ENCODE measurements around the gene AGBL5. TPM values are rescaled to one million over a fixed set of nuclear protein-coding genes. Genes with fewer than 3 reads are reported as not detected.

The AGBL5 gene
- total and polyA plus RNA-seq, 2 donors (not counting 1 experiment from before 2014, with no cell fraction given) = 19.8 to 20.9 TPM

DNA sequence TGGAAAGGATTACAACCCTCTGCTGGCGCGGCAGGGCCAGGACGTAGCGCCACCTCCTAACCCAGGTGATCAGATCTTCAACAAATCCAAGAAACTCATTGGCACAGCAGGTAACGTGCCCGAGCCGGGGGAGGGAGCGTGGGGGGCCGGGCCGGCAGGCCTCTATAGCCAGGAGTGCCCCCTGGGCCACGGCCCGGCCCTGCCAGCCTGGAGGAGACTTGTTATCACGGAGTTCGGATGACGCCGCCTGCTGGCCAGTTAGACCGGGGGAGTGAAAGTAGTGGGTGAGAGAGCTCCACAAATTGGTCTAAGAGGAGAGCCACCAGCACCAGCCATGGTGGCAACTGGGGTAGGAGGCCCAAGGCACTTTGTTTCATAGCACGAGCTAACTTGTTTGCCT lies 27.3 kb upstream of the AGBL5 start:
- DNase-seq (ENCODE audit: low read depth in 2 of 2) = no peak
- no peak for TF ChIP-seq EZH2 (IDR thresholded peaks at IDR 0.05; ENCODE audit: low read length, missing control alignments)
- TF ChIP-seq, protein P1, sequence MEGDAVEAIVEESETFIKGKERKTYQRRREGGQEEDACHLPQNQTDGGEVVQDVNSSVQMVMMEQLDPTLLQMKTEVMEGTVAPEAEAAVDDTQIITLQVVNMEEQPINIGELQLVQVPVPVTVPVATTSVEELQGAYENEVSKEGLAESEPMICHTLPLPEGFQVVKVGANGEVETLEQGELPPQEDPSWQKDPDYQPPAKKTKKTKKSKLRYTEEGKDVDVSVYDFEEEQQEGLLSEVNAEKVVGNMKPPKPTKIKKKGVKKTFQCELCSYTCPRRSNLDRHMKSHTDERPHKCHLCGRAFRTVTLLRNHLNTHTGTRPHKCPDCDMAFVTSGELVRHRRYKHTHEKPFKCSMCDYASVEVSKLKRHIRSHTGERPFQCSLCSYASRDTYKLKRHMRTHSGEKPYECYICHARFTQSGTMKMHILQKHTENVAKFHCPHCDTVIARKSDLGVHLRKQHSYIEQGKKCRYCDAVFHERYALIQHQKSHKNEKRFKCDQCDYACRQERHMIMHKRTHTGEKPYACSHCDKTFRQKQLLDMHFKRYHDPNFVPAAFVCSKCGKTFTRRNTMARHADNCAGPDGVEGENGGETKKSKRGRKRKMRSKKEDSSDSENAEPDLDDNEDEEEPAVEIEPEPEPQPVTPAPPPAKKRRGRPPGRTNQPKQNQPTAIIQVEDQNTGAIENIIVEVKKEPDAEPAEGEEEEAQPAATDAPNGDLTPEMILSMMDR (conservative IDR thresholded peaks at IDR 0.05 in 1 of 2, IDR thresholded peaks at IDR 0.05 in 1 of 2; ENCODE audit: low read depth in 1 of 2, low read length in 2 of 2) = no peak
- H3K27me3 ChIP-seq (ENCODE audit: control insufficient read depth, insufficient read depth, low read length) = no peaks in the 10 kb centered on the region
- peaks cover 11% of the 10 kb centered on the region for H3K4me1 ChIP-seq (ENCODE audit: control insufficient read depth, extremely low read depth, insufficient read depth, low read length)
- no peak overlapping the region for H3K4me3 ChIP-seq (replicated peaks in 1 of 4; ENCODE audit: control extremely low read depth in 1 of 4, insufficient read depth in 1 of 4, low read depth in 3 of 4, low read length in 4 of 4)
- H2AFZ ChIP-seq (ENCODE audit: low read length) = no peak overlapping the region
- no peaks in the 10 kb centered on the region for H3K9me3 ChIP-seq (ENCODE audit: control insufficient read depth, insufficient read depth, low read depth, low read length)
- no peaks in the 10 kb centered on the region for H4K20me1 ChIP-seq (ENCODE audit: control insufficient read depth, extremely low read depth, insufficient read depth, low read length)
- no peak overlapping the region for H3K27ac ChIP-seq (ENCODE audit: insufficient read depth, low read length)
- no peaks in the 10 kb centered on the region for H3K79me2 ChIP-seq (ENCODE audit: control insufficient read depth, insufficient read depth, low read length)
- H3K4me2 ChIP-seq (ENCODE audit: extremely low read depth, insufficient read depth, low read length) = no peak overlapping the region
- no peak overlapping the region for H3K9ac ChIP-seq (ENCODE audit: insufficient read depth, low read length)
- H3K36me3 ChIP-seq (ENCODE audit: control insufficient read depth, insufficient read depth, low read length) = peaks cover 23% of the 10 kb centered on the region

DNA sequence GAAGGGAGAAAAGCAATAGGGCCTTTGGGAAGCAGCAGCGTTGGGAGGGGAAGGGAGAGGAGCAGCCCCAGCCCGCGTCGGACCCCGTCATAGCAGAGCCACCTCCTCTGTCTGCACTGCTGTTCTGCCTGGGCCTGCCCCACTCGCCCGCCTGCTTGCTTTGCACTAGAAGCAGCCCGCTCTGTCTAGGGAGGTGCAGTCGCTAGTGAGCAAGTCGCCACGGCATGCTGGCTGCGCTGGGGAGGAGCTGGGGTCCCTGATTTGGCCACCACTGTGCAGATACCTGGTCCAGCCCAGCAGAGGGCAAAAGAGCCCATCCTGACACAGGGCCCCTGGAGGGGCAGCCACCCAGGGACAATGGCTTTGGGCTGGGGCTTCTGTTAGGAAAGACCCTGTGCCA lies 26.7 kb upstream of the AGBL5 start:
- no peaks in the 10 kb centered on the region for H3K27me3 ChIP-seq (ENCODE audit: control insufficient read depth, insufficient read depth, low read length)
- no peak for TF ChIP-seq EZH2 (IDR thresholded peaks at IDR 0.05; ENCODE audit: low read length, missing control alignments)
- no peaks in the 10 kb centered on the region for H3K79me2 ChIP-seq (ENCODE audit: control insufficient read depth, insufficient read depth, low read length)
- H4K20me1 ChIP-seq (ENCODE audit: control insufficient read depth, extremely low read depth, insufficient read depth, low read length) = no peaks in the 10 kb centered on the region
- H3K9me3 ChIP-seq (ENCODE audit: control insufficient read depth, insufficient read depth, low read depth, low read length) = no peaks in the 10 kb centered on the region
- H3K36me3 ChIP-seq (ENCODE audit: control insufficient read depth, insufficient read depth, low read length) = peaks cover 25% of the 10 kb centered on the region
- no peak overlapping the region for H3K4me3 ChIP-seq (replicated peaks in 1 of 4; ENCODE audit: control extremely low read depth in 1 of 4, insufficient read depth in 1 of 4, low read depth in 3 of 4, low read length in 4 of 4)
- H3K4me1 ChIP-seq (ENCODE audit: control insufficient read depth, extremely low read depth, insufficient read depth, low read length) = peaks cover 11% of the 10 kb centered on the region
- H3K4me2 ChIP-seq (ENCODE audit: extremely low read depth, insufficient read depth, low read length) = no peak overlapping the region
- no peak for DNase-seq (ENCODE audit: low read depth in 2 of 2)
- no peak overlapping the region for H3K9ac ChIP-seq (ENCODE audit: insufficient read depth, low read length)
- H3K27ac ChIP-seq (ENCODE audit: insufficient read depth, low read length) = no peak overlapping the region
- H2AFZ ChIP-seq (ENCODE audit: low read length) = no peak overlapping the region

DNA sequence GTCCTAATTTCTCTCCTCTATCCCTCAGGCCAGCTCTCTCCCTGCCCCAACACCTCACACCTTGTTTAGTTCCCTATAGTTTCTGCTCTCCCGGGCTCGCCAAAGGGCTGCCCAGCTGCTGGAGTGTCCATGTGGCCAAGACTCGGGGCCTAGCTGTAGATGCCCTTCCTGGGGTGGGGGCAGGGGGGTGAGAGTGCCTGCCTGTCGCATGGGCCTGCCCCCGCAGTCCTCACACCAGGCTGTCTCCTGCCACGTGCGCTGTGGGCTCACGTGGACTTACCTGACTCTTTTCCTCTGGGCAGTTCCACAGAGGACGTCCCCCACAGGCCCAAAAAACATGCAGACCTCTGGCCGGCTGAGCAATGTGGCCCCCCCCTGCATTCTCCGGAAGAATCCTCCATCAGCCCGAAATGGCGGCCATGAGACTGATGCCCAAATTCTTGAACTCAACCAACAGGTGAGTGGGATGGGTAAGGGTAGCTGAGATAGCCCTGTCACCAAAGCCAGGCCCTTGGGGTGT lies 26.1 kb upstream of the AGBL5 start:
- Histone ChIP-seq H4K20me1 (ENCODE audit: control insufficient read depth, extremely low read depth, insufficient read depth, low read length) (no peaks in the 10 kb centered on the region), H3K27ac (ENCODE audit: insufficient read depth, low read length) (no peak overlapping the region), H3K9ac (ENCODE audit: insufficient read depth, low read length) (no peak overlapping the region), H3K4me3 (replicated peaks in 1 of 4; ENCODE audit: control extremely low read depth in 1 of 4, insufficient read depth in 1 of 4, low read depth in 3 of 4, low read length in 4 of 4) (no peak overlapping the region), H3K27me3 (ENCODE audit: control insufficient read depth, insufficient read depth, low read length) (no peaks in the 10 kb centered on the region), H3K4me1 (ENCODE audit: control insufficient read depth, extremely low read depth, insufficient read depth, low read length) (peaks cover 9% of the 10 kb centered on the region), H3K9me3 (ENCODE audit: control insufficient read depth, insufficient read depth, low read depth, low read length) (no peaks in the 10 kb centered on the region), H2AFZ (ENCODE audit: low read length) (no peak overlapping the region), H3K79me2 (ENCODE audit: control insufficient read depth, insufficient read depth, low read length) (peaks cover 2% of the 10 kb centered on the region), H3K4me2 (ENCODE audit: extremely low read depth, insufficient read depth, low read length) (no peak overlapping the region), H3K36me3 (ENCODE audit: control insufficient read depth, insufficient read depth, low read length) (peaks cover 26% of the 10 kb centered on the region)
- TF ChIP-seq, protein P1 (conservative IDR thresholded peaks at IDR 0.05 in 1 of 2, IDR thresholded peaks at IDR 0.05 in 1 of 2; ENCODE audit: low read depth in 1 of 2, low read length in 2 of 2) = no peak
- no peak for TF ChIP-seq EZH2 (IDR thresholded peaks at IDR 0.05; ENCODE audit: low read length, missing control alignments)
- no peak for DNase-seq (ENCODE audit: low read depth in 2 of 2)

Data from fibroblast of lung (primary cell).